ENCODE results near the gene ANKRD18B.
"Not testable (repeated sequence)": the region's sequence is repeated elsewhere in the genome, so short reads cannot be mapped to it uniquely, and the experiment has no call there.

GRCh38 chr9:33604249-33604648 lies 80.2 kb downstream of the ANKRD18B start:
- TF ChIP-seq POLR2AphosphoS5 (IDR thresholded peaks at IDR 0.05; ENCODE audit: insufficient read depth in 1 of 2, low read depth in 1 of 2); CTCF (IDR thresholded peaks at IDR 0.05); POLR2A (IDR thresholded peaks at IDR 0.05): not testable (repeated sequence)

Measured in vagina (tissue), 2 donors.